A673 (cell line): ENCODE data around the gene ZBTB8A. TPM values are rescaled to one million over a fixed set of nuclear protein-coding genes. Genes with fewer than 3 reads are reported as not detected.

Experiments
- BruUV-seq: library from RNA; stranded (reverse); fragments of 400-500 nt; replicated peaks from 2 replicates; lab custom pipeline; 2021; lab: Mats Ljungman, UMichigan
- CTCF ChIA-PET: fragments of 300-600 bp; sonication (Branson Sonifier 250); formaldehyde crosslinking; loops from one replicate; lab custom pipeline; 2022; ENCODE audit warnings: antibody characterized with exemption; lab: Charles Lee
- POLR2A ChIA-PET: fragments of 300-600 bp; sonication (Branson Sonifier 250); formaldehyde crosslinking; loops from one replicate; lab custom pipeline; 2022; ENCODE audit warnings: antibody characterized with exemption; ENCODE audit not compliant: low non-redundant PET; lab: Charles Lee
- DNase-seq: peaks from one replicate; pipeline ENCODE4 v3.0.0-alpha.2; 2015; ENCODE audit warnings: low spot score
- H3K27ac ChIP-seq: fragments of 200-600 bp; sonication (generic); 2 replicates; pipeline ENCODE4 v1.5.1; 2016; ENCODE audit warnings: mixed run types, low read depth, mild to moderate bottlenecking, mixed read lengths, antibody characterized with exemption, low read length; ENCODE audit not compliant: poor library complexity, severe bottlenecking
- H3K27me3 ChIP-seq: fragments of 200-600 bp; sonication (generic); replicated peaks from 2 replicates; pipeline ENCODE4 v1.6.1; 2017; ENCODE audit warnings: mixed run types, low read depth, mild to moderate bottlenecking, mixed read lengths, antibody characterized with exemption, low read length; ENCODE audit not compliant: insufficient read depth, poor library complexity
- H3K36me3 ChIP-seq: fragments of 200-600 bp; sonication (generic); 2 replicates; pipeline ENCODE4 v1.6.1; 2016; ENCODE audit warnings: mixed run types, mild to moderate bottlenecking, mixed read lengths, antibody characterized with exemption, low read length; ENCODE audit not compliant: insufficient read depth, poor library complexity, severe bottlenecking
- H3K4me1 ChIP-seq: fragments of 200-600 bp; sonication (generic); 2 replicates; pipeline ENCODE4 v1.6.1; 2017; ENCODE audit warnings: mixed run types, mild to moderate bottlenecking, mixed read lengths, antibody characterized with exemption, low read length; ENCODE audit not compliant: insufficient read depth, poor library complexity, severe bottlenecking
- H3K4me3 ChIP-seq: fragments of 200-600 bp; sonication (generic); 2 replicates; pipeline ENCODE4 v1.5.1; 2016; ENCODE audit warnings: low read depth, mixed run types, mild to moderate bottlenecking, mixed read lengths, low read length; ENCODE audit not compliant: poor library complexity, severe bottlenecking
- H3K9me3 ChIP-seq: fragments of 200-600 bp; sonication (generic); 2 replicates; pipeline ENCODE4 v1.6.1; 2016; ENCODE audit warnings: mixed run types, low read depth, mild to moderate bottlenecking, mixed read lengths, antibody characterized with exemption, low read length; ENCODE audit not compliant: poor library complexity, severe bottlenecking
- CTCF ChIP-seq: fragments of 300-800, 200-600 bp; sonication (generic); conservative IDR thresholded peaks from 2 replicates; pipeline ENCODE4 v1.5.1; 2017; ENCODE audit warnings: low read depth, mild to moderate bottlenecking, antibody characterized with exemption, low read length, moderate library complexity, mixed read lengths
- EZH2 ChIP-seq: fragments of 200-600 bp; sonication (generic); IDR thresholded peaks from 2 replicates; pipeline ENCODE4 v1.6.1; 2017; ENCODE audit warnings: borderline replicate concordance, low read depth, mild to moderate bottlenecking, mixed read lengths, antibody characterized with exemption, low read length; ENCODE audit not compliant: poor library complexity, severe bottlenecking
- intact Hi-C: fragments of 100-400 bp; cut with micrococcal nuclease; formaldehyde crosslinking; loops from one replicate; pipeline ENCODE4 v1.10.0; 2022; ENCODE audit not compliant: unreplicated experiment
- total RNA-seq: library from RNA; stranded (reverse); gene quantifications from 2 replicates; pipeline ENCODE4 v1.2.3, GENCODE V29; 2021

ZBTB8A gene
- total RNA-seq, 1 experiment from 2014 or later, result 6.4 TPM

- Histone ChIP-seq H3K9me3 (no peaks in the 10 kb centered on the region), H3K4me3 (peak overlapping the region; percentile 63), H3K36me3 (no peaks in the 10 kb centered on the region), H3K27me3 (no peaks in the 10 kb centered on the region), H3K27ac (no peak overlapping the region), H3K4me1 (peaks cover 5% of the 10 kb centered on the region)
- no TSS peak for BruUV-seq
- CTCF ChIA-PET, result interaction anchor here (0.6 kb wide), 1 partner anchor 100 kb away, joined by 3 read pairs; no protein-coding TSS in a partner anchor
- POLR2A ChIA-PET, result no interaction called here
- no peak for TF ChIP-seq EZH2
- no peak for TF ChIP-seq CTCF
- DNase-seq, result peak; percentile 88
- intact Hi-C loops, result no loop called here
These were observed 73.1 kb downstream of the ZBTB8A start for GRCh38 chr1:32612189-32612881.

DNA sequence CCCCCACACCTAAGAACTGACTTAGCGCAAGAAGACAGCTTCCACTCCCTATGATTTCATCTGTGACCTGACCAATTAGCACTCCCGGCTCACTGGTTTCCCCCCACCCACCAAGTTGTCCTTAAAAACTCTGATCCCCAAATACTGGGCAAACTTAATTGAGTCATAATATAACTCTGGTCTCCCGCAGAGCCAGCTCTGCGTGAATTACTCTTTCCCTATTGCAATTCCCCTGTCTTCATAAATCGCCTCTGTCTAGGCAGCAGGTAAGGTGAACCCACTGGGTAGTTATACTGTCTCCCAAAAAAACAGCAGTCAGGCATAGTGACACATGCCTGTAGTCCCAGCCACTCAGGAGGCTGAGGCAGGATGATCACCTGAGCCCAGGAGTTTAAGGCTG lies 74.2 kb downstream of the ZBTB8A start:
- POLR2A ChIA-PET, result no interaction called here
- Histone ChIP-seq H3K4me1 (peaks cover 5% of the 10 kb centered on the region), H3K27ac (no peak overlapping the region), H3K9me3 (no peaks in the 10 kb centered on the region), H3K36me3 (no peaks in the 10 kb centered on the region), H3K27me3 (no peaks in the 10 kb centered on the region), H3K4me3 (no peak overlapping the region)
- TF ChIP-seq CTCF (no peak), EZH2 (no peak)
- CTCF ChIA-PET, result no interaction called here
- BruUV-seq, result no TSS peak
- no peak for DNase-seq
- intact Hi-C loops, result no loop called here

GRCh38 chr1:32618673-32619221 lies 79.5 kb downstream of the ZBTB8A start:
- TF ChIP-seq CTCF (no peak), EZH2 (no peak)
- Histone ChIP-seq H3K36me3 (no peaks in the 10 kb centered on the region), H3K27me3 (no peaks in the 10 kb centered on the region), H3K27ac (no peak overlapping the region), H3K4me1 (no peaks in the 10 kb centered on the region), H3K4me3 (no peak overlapping the region), H3K9me3 (no peaks in the 10 kb centered on the region)
- CTCF ChIA-PET, result no interaction called here
- DNase-seq, result peak; percentile 43
- BruUV-seq, result no TSS peak
- intact Hi-C loops, result loop anchor here (1.0 kb wide), 1 partner anchor 98 kb away; no protein-coding TSS in a partner anchor
- POLR2A ChIA-PET, result no interaction called here
